T-cell (primary cell): ENCODE data around the gene DELE1. TPM values are rescaled to one million over a fixed set of nuclear protein-coding genes. Genes with fewer than 3 reads are reported as not detected.

Source experiments
- ATAC-seq, 4 experiments: fragments of 200-7000 bp in 3 of 4; fragments of 150-1000 bp in 1 of 4; cut with Tn5 transposase; replicated peaks in 1 of 4; 1 replicate in 3 of 4; 2 replicates in 1 of 4; pipeline ENCODE4 v1.10.0; 2021; ENCODE audit warnings: moderate library complexity in 3 of 4, mild to moderate bottlenecking in 2 of 4, moderate number of reproducible peaks in 1 of 4
- CTCF ChIA-PET, 2 donors: fragments of 300-600 bp; sonication (Branson Sonifier 250); formaldehyde crosslinking; loops; one replicate each; lab custom pipeline; 2022; ENCODE audit warnings: antibody characterized with exemption in 2 of 2; lab: Charles Lee
- POLR2A ChIA-PET, 2 donors: fragments of 300-600 bp; sonication (Branson Sonifier 250); formaldehyde crosslinking; loops; one replicate each; lab custom pipeline; 2022; ENCODE audit warnings: antibody characterized with exemption in 2 of 2; lab: Charles Lee
- DNase-seq, 35 experiments: peaks; one replicate each; pipeline versions ENCODE4 v3.0.0 to v3.0.0-alpha.2; 2013 to 2023
- H3K27ac ChIP-seq: one replicate; pipeline ENCODE4 v1.5.1; 2013; ENCODE audit warnings: low read length
- H3K27me3 ChIP-seq, 2 experiments: replicated peaks in 1 of 2; 1 replicate in 1 of 2; 2 replicates in 1 of 2; pipeline versions ENCODE4 v1.6.1 to v1.7.0; 2013; ENCODE audit warnings: low read length in 1 of 2, mixed read lengths in 1 of 2; ENCODE audit not compliant: control insufficient read depth in 2 of 2, insufficient read depth in 2 of 2; ENCODE audit errors: extremely low read depth in 1 of 2
- H3K36me3 ChIP-seq, 2 donors: 1 replicate in 1 of 2; 2 replicates in 1 of 2; pipeline versions ENCODE4 v1.6.1 to v1.7.0; 2013; ENCODE audit warnings: low read length in 1 of 2; ENCODE audit not compliant: control insufficient read depth in 2 of 2, insufficient read depth in 1 of 2; ENCODE audit errors: extremely low read depth in 1 of 2
- H3K4me1 ChIP-seq, 2 experiments: 1 replicate in 1 of 2; 2 replicates in 1 of 2; pipeline versions ENCODE4 v1.6.1 to v1.7.0; 2013; ENCODE audit warnings: low read length in 2 of 2, mixed read lengths in 1 of 2; ENCODE audit not compliant: insufficient read depth in 2 of 2, control insufficient read depth in 1 of 2; ENCODE audit errors: extremely low read depth in 1 of 2
- H3K4me3 ChIP-seq, 2 donors: 1 replicate in 1 of 2; 2 replicates in 1 of 2; pipeline versions ENCODE4 v1.5.1 to v1.7.0; 2013; ENCODE audit warnings: mild to moderate bottlenecking in 2 of 2, low read length in 1 of 2, moderate library complexity in 1 of 2; ENCODE audit not compliant: control insufficient read depth in 1 of 2; ENCODE audit errors: extremely low read depth in 1 of 2
- H3K9me3 ChIP-seq: 2 replicates; pipeline ENCODE4 v1.7.0; 2013
- H3K27ac Mint-ChIP-seq, 2 donors: one replicate each; pipeline ENCODE4 v1.8.0; 2020 to 2021; ENCODE audit warnings: mild to moderate bottlenecking in 2 of 2, mixed read lengths in 2 of 2
- H3K27me3 Mint-ChIP-seq, 2 donors: one replicate each; pipeline ENCODE4 v1.8.0; 2021 to 2022; ENCODE audit warnings: mixed read lengths in 2 of 2
- H3K36me3 Mint-ChIP-seq: one replicate; pipeline ENCODE4 v1.8.0; 2021; ENCODE audit warnings: mixed read lengths
- H3K4me1 Mint-ChIP-seq, 3 donors: one replicate each; pipeline ENCODE4 v1.8.0; 2020 to 2022; ENCODE audit warnings: mixed read lengths in 3 of 3, mild to moderate bottlenecking in 1 of 3
- H3K4me3 Mint-ChIP-seq, 3 donors: one replicate each; pipeline ENCODE4 v1.8.0; 2020 to 2022; ENCODE audit warnings: mild to moderate bottlenecking in 3 of 3, mixed read lengths in 3 of 3, moderate library complexity in 3 of 3
- H3K9me3 Mint-ChIP-seq, 3 donors: one replicate each; pipeline ENCODE4 v1.8.0; 2020 to 2022; ENCODE audit warnings: mixed read lengths in 3 of 3
- WGBS: methylation state at CpG from one replicate; pipeline ENCODE4 v1.1.5; 2013; ENCODE audit warnings: missing lambda C conversion rate; ENCODE audit not compliant: insufficient coverage; 5-methylcytosine and 5-hydroxymethylcytosine counted together
- total RNA-seq, 35 experiments: library from RNA in 6 of 35; stranded (reverse) in 6 of 35; fragments of 120-200 nt in 1 of 35; gene quantifications; one replicate each; pipeline versions ENCODE4 v1.2.1 to v1.2.4 and lab custom pipeline; 2013 to 2026

Gene DELE1
- total RNA-seq, 5 donors from 2014 or later (not counting 1 experiment from before 2014, with no cell fraction given), result 80.3 to 130 (median 85.2) TPM

DNA sequence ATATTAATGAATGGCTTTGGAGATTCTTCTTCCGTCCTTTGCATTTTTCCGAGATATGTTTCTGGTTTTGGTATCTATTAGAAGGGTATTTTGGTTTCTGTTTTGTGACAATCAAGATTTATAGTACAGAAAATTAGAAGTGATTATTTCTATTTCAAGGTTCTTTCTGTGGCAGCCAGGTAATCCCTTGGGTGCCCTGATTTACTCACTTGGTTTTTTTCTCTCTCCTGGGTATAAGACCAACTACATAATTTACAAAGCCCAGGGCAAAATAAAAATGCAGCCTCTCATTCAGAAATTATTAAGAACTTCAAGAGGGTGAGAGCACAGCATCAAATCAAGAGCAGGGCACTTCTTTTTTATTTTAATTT, 43.3 kb downstream of the DELE1 start:
- DNase-seq, result no peak
- Mint-ChIP-seq H3K27me3 (no peaks in the 10 kb centered on the region), H3K4me1 (peaks cover 29 to 35% (median 30%) of the 10 kb centered on the region in 3 donors), H3K9me3 (no peaks in the 10 kb centered on the region), H3K36me3 (no peaks in the 10 kb centered on the region), H3K27ac (peak overlapping the region; percentile 44 to 64), H3K4me3 (no peak overlapping the region)
- ChIA-PET POLR2A (interaction anchor here in 1 of 2 donors (0.5 kb wide), 1 partner anchor 150 kb away, joined by 10 read pairs; no protein-coding TSS in a partner anchor), CTCF (no interaction called here)
- Histone ChIP-seq H3K27me3 (no peaks in the 10 kb centered on the region), H3K9me3 (no peaks in the 10 kb centered on the region), H3K27ac (no peak overlapping the region), H3K4me3 (no peak overlapping the region), H3K4me1 (peaks cover 17 to 20% of the 10 kb centered on the region in 2 experiments), H3K36me3 (no peaks in the 10 kb centered on the region)
- ATAC-seq, result no peak
- WGBS, result no CpG with 5 or more reads among the region's 2 CpGs

DNA sequence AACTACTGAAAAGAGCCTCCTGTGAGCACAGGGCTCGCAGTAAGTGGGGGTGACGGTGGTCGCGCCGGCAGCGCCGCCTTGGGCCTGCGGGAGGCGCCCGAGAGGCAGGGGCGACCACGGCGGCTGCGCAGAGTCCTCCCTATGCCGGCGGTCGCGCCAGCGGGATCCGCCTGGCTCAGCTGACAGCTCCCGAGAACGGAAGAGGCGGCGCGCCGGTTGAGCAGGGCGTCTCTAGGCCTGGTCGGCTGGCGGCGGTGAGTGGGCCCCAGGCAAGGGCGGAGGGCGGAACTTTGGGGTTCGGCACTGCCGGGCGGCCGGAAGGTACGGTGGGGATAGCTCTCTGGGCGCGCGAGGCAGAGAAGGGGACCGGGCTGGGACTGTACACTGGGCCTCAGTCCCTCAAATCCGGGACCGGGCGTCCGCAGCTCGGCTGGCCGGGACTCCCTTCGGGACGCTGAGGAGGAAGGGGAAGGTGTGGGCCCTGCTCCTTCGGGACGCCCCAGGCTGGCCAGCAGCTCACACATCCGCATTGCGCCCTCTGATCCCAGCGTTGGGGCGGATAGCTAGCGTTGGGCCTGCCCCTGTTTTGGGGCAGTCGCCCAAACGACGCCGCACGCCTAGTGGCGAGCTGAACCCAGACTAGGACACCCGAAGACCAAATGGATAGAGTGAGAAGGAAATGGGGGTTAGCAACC, 45.4 kb downstream of the DELE1 start, which contains the start of gene RNF14:
RNF14 (plus strand) TSS at position 192 of the 695 bp plus-strand sequence. CDS start 4,484 bp downstream, outside the sequence.
- peaks cover 0 to 13% of the 10 kb centered on the region in 2 donors for H3K36me3 ChIP-seq
- H3K9me3 ChIP-seq, result no peaks in the 10 kb centered on the region
- under 1% methylated on average over 58 of the region's 63 CpGs for WGBS
- H3K4me3 ChIP-seq, result peak within 1 kb of the TSS; percentile 92 to 96
- H3K4me1 ChIP-seq, result peaks cover 17 to 19% of the 10 kb centered on the region in 2 experiments
- peak within 1 kb of the TSS; percentile 89 for H3K27ac ChIP-seq
- no peaks in the 10 kb centered on the region for H3K27me3 ChIP-seq
- H3K4me3 Mint-ChIP-seq, result peak within 1 kb of the TSS; percentile 90 to 96 (median 92)
- peak within 1 kb of the TSS; percentile 94 to 96 for H3K27ac Mint-ChIP-seq
- H3K4me1 Mint-ChIP-seq, result peaks cover 32 to 43% (median 38%) of the 10 kb centered on the region in 3 donors
- peaks cover 8% of the 10 kb centered on the region for H3K36me3 Mint-ChIP-seq
- H3K9me3 Mint-ChIP-seq, result no peaks in the 10 kb centered on the region
- peak; percentile 96 to 98 (median 97) for ATAC-seq
- no peaks in the 10 kb centered on the region for H3K27me3 Mint-ChIP-seq
- peak; percentile 86 to 95 (median 92) for DNase-seq
- ChIA-PET CTCF (interaction anchor here (0.5 to 2.9 kb wide), 43 partner anchors 9 to 1033 kb away, joined by 3 to 54 read pairs (median 4); partner anchors contain the start of genes ARHGAP26 (in 1 of the 2), DELE1 (in 1 of the 2), FCHSD1 (in 1 of the 2) and GNPDA1 (in 1 of the 2)), POLR2A (interaction anchor here (0.5 to 1.6 kb wide), 14 partner anchors 8 to 801 kb away, joined by 3 to 18 read pairs (median 4); no protein-coding TSS in a partner anchor)

DNA sequence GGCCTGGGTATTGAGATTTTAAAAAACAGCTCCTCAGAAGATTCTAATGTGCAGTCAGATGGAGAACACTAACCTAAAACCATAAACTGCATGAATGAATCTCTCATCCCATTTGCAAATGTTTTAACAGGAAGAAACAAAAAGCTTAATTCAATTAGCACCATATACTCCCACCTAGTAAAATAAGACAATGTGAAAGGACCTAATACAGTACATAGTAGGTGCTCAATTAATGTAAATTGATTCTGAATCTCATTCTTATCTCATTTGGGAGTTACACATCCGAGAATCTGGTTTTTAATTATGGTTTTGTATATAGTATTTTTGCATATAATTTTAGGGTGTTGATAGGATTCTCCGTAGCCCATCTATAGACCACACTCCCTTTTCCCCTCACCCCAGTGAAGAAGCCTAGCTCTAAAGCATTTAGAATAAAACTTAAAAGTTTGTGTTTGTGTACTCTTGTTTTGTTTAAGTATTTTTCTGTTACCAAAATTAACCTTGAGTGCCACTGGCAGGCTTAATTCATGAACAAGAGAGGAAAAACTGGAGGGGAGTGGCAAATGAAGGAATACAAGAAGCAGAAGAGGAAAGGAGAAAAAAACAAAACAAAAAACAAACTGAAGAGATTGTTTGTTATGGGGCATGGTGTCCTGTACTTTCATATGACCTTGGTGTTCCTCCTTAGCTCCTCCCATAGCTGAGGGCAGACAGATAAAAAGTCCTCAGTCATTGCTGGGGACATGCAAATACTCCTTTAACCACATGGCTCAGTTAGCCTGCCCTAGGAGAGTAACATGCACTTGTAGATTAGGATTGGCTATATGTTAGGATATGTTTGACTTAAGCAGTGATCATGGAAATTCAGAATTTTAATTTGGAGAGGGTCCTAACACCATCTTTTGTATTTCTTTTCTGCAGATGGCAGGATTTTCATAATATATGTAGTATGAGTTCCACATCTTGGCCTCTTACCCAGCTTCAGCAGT, 46.4 kb downstream of the DELE1 start:
- Mint-ChIP-seq H3K36me3 (peaks cover 17% of the 10 kb centered on the region), H3K4me3 (peak overlapping the region; percentile 90 to 96 (median 92)), H3K27me3 (no peaks in the 10 kb centered on the region), H3K4me1 (peaks cover 42 to 53% (median 46%) of the 10 kb centered on the region in 3 donors), H3K9me3 (no peaks in the 10 kb centered on the region), H3K27ac (peak overlapping the region; percentile 94 to 96)
- ChIA-PET CTCF (interaction anchor here (0.6 to 2.9 kb wide), 36 partner anchors 8 to 800 kb away, joined by 3 to 54 read pairs (median 5); partner anchors contain the start of genes ARHGAP26 (in 1 of the 2), DELE1 (in 1 of the 2), FCHSD1 (in 1 of the 2) and GNPDA1 (in 1 of the 2)), POLR2A (interaction anchor here (0.5 to 1.6 kb wide), 6 partner anchors 9 to 851 kb away, joined by 3 to 18 read pairs (median 5); no protein-coding TSS in a partner anchor)
- Histone ChIP-seq H3K27me3 (no peaks in the 10 kb centered on the region), H3K4me1 (peaks cover 17 to 19% of the 10 kb centered on the region in 2 experiments), H3K27ac (peak overlapping the region; percentile 89), H3K36me3 (peaks cover 0 to 20% of the 10 kb centered on the region in 2 donors), H3K4me3 (peak overlapping the region; percentile 92 to 96), H3K9me3 (no peaks in the 10 kb centered on the region)
- DNase-seq (peak in 1 of 35 experiments; percentile 34), ATAC-seq (no peak)
- WGBS, result no CpG with 5 or more reads among the region's 2 CpGs

DNA sequence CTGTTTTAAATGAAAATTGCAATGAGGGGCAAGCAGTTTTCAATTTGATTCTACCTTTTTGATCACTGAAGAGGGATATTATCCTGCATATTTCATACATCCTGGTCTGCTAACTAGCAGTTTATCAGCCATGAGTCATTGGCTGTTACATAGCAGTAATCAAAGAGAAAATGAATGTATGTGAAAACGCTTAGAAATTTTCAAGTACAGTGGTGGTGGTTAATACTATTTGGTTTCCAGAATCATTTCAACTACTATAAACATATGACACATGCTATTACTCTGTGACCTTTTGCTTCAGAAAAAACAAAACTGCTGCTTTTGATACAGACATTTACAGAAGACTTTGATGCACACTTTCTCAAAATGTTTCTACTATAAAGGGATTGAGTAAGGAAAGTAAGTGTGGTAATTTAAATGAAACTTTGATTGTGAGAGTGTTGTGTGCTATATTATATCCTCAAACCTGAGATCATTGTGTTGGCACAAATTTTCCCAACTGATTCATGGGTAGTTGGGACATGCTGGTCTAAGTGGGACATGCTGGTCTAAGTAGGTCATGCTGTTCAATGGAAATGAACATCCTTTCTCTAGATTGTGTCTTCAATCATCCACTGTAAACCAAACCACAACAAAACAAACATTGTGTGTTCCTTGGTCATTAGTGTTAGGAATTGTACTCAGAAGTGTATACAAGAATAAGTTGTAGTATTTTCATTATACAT, 50.4 kb downstream of the DELE1 start:
- no peaks in the 10 kb centered on the region for H3K9me3 Mint-ChIP-seq
- no peak for DNase-seq
- H3K4me1 ChIP-seq, result peaks cover 14 to 15% of the 10 kb centered on the region in 2 experiments
- no peak for ATAC-seq
- no peak overlapping the region for H3K27ac ChIP-seq
- ChIA-PET CTCF (interaction anchor here (0.9 to 1.4 kb wide), 2 partner anchors 13 to 16 kb away, joined by 4 to 5 read pairs; no protein-coding TSS in a partner anchor), POLR2A (no interaction called here)
- WGBS, result no CpG with 5 or more reads among the region's 1 CpG
- H3K27me3 Mint-ChIP-seq, result no peaks in the 10 kb centered on the region
- H3K36me3 Mint-ChIP-seq, result peaks cover 31% of the 10 kb centered on the region
- H3K27me3 ChIP-seq, result no peaks in the 10 kb centered on the region
- no peak overlapping the region for H3K4me3 ChIP-seq
- no peaks in the 10 kb centered on the region for H3K9me3 ChIP-seq
- H3K36me3 ChIP-seq, result peaks cover 0 to 39% of the 10 kb centered on the region in 2 donors
- H3K4me1 Mint-ChIP-seq, result peaks cover 34 to 52% (median 42%) of the 10 kb centered on the region in 3 donors
- peak overlapping the region in 1 of 3 donors; percentile 39 for H3K4me3 Mint-ChIP-seq
- peak overlapping the region; percentile 54 to 74 for H3K27ac Mint-ChIP-seq

DNA sequence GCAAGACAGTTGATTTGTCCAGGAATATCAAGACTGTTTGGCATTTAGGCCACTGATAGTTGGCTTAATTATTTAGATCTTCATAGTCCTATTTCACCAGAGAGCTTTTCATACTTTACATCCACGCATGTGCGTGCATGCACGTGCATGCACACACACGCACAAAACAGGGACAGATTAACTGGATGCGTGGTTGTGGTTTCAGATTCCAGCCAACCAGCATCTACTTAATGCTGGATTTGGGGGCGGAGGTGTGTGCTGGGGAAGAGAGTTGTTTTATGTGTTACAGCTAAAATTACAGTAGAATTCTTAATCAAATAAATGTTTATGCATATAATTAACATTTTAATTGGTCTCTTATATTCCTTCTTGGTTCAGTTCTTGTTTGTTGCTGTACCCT, 52.5 kb downstream of the DELE1 start:
- no peak overlapping the region for H3K4me3 ChIP-seq
- no peak for ATAC-seq
- Mint-ChIP-seq H3K27me3 (no peaks in the 10 kb centered on the region), H3K27ac (no peak overlapping the region), H3K4me3 (no peak overlapping the region), H3K36me3 (peaks cover 44% of the 10 kb centered on the region), H3K4me1 (peaks cover 18 to 34% (median 26%) of the 10 kb centered on the region in 3 donors), H3K9me3 (no peaks in the 10 kb centered on the region)
- H3K36me3 ChIP-seq, result peaks cover 0 to 58% of the 10 kb centered on the region in 2 donors
- no peak for DNase-seq
- H3K4me1 ChIP-seq, result peaks cover 0 to 2% of the 10 kb centered on the region in 2 experiments
- POLR2A ChIA-PET, result interaction anchor here (0.6 kb wide), 4 partner anchors 52 to 802 kb away, joined by 3 to 6 read pairs (median 3); partner anchors contain the start of gene DELE1 (in 1 of the 2)
- no peaks in the 10 kb centered on the region for H3K9me3 ChIP-seq
- 100% methylated on average over 5 of the region's 6 CpGs for WGBS
- CTCF ChIA-PET, result interaction anchor here (0.6 to 2.3 kb wide), 11 partner anchors 14 to 339 kb away, joined by 3 to 11 read pairs (median 4); no protein-coding TSS in a partner anchor
- H3K27me3 ChIP-seq, result no peaks in the 10 kb centered on the region
- H3K27ac ChIP-seq, result no peak overlapping the region
